BE2C (cell line): ENCODE data around the gene ENPP7.
A peak's percentile ranks its signal among the peaks of the same experiment; 100 is the strongest.

ENCODE experiments used
- DNase-seq: peaks from one replicate; pipeline ENCODE4 v3.0.0-alpha.2; 2020
- H3K27me3 ChIP-seq: fragments of 250-450 bp; sonication (Bioruptor Pico); 2 replicates; pipeline ENCODE4 v1.5.1; 2020; ENCODE audit warnings: mild to moderate bottlenecking
- H3K36me3 ChIP-seq: fragments of 250-450 bp; sonication (Bioruptor Pico); 2 replicates; pipeline ENCODE4 v1.5.1; 2020; ENCODE audit warnings: mild to moderate bottlenecking
- H3K4me1 ChIP-seq: fragments of 250-450 bp; sonication (Bioruptor Pico); 2 replicates; pipeline ENCODE4 v1.5.1; 2020
- H3K4me3 ChIP-seq: 2 replicates; pipeline ENCODE4 v1.5.1; 2011; ENCODE audit warnings: low read depth, low read length
- H3K9me3 ChIP-seq: fragments of 250-450 bp; sonication (Bioruptor Pico); 2 replicates; pipeline ENCODE4 v1.5.1; 2020
- CTCF ChIP-seq: IDR thresholded peaks from 2 replicates; pipeline ENCODE4 v1.5.1; 2012; ENCODE audit warnings: mild to moderate bottlenecking, low read depth, low read length

Gene ENPP7

GRCh38 chr17:79785900-79786810, 55.4 kb downstream of the ENPP7 start:
- Histone ChIP-seq H3K27me3 (peaks cover 13% of the 10 kb centered on the region), H3K4me3 (no peak overlapping the region), H3K4me1 (peaks cover 10% of the 10 kb centered on the region; the same call in 1 of the 2 replicates), H3K36me3 (peaks cover 30% of the 10 kb centered on the region), H3K9me3 (no peaks in the 10 kb centered on the region)
- TF ChIP-seq CTCF, result no peak
- no peak for DNase-seq

- Histone ChIP-seq H3K36me3 (peaks cover 21% of the 10 kb centered on the region), H3K27me3 (peaks cover 20% of the 10 kb centered on the region), H3K4me1 (peaks cover 14% of the 10 kb centered on the region), H3K9me3 (no peaks in the 10 kb centered on the region), H3K4me3 (no peak overlapping the region)
- DNase-seq, result no peak
- TF ChIP-seq CTCF, result no peak
Measured at GRCh38 chr17:79786930-79787643, 56.3 kb downstream of the ENPP7 start.

GRCh38 chr17:79788455-79788854, 57.7 kb downstream of the ENPP7 start:
- H3K27me3 ChIP-seq, result peaks cover 20% of the 10 kb centered on the region
- no peak overlapping the region for H3K4me3 ChIP-seq
- no peak for TF ChIP-seq CTCF

GRCh38 chr17:79788989-79789942, 58.5 kb downstream of the ENPP7 start:
- Histone ChIP-seq H3K36me3 (peaks cover 14% of the 10 kb centered on the region), H3K4me1 (peaks cover 14% of the 10 kb centered on the region), H3K4me3 (no peak overlapping the region; the same call in 1 of the 2 replicates), H3K27me3 (peaks cover 20% of the 10 kb centered on the region), H3K9me3 (no peaks in the 10 kb centered on the region)
- DNase-seq, result no peak
- TF ChIP-seq CTCF, result no peak

More at GRCh38 chr17:79788455-79788854, 57.7 kb downstream of the ENPP7 start:
- H3K9me3 ChIP-seq, result no peaks in the 10 kb centered on the region
- no peak for DNase-seq
- peaks cover 14% of the 10 kb centered on the region for H3K4me1 ChIP-seq
- H3K36me3 ChIP-seq, result peaks cover 17% of the 10 kb centered on the region

GRCh38 chr17:79789943-79790804, 59.4 kb downstream of the ENPP7 start:
- Histone ChIP-seq H3K9me3 (no peaks in the 10 kb centered on the region), H3K4me3 (peak overlapping the region; percentile 43), H3K27me3 (peaks cover 20% of the 10 kb centered on the region), H3K4me1 (peaks cover 14% of the 10 kb centered on the region), H3K36me3 (peaks cover 14% of the 10 kb centered on the region)
- peak; percentile 78 for DNase-seq
- TF ChIP-seq CTCF, result peak; percentile 69
